Measurements from ENCODE around the gene CASP2. TPM values are rescaled to one million over a fixed set of nuclear protein-coding genes. Genes with fewer than 3 reads are reported as not detected.

The CASP2 gene
- total RNA-seq, 1 experiment from 2014 or later = 65.3 TPM

DNA sequence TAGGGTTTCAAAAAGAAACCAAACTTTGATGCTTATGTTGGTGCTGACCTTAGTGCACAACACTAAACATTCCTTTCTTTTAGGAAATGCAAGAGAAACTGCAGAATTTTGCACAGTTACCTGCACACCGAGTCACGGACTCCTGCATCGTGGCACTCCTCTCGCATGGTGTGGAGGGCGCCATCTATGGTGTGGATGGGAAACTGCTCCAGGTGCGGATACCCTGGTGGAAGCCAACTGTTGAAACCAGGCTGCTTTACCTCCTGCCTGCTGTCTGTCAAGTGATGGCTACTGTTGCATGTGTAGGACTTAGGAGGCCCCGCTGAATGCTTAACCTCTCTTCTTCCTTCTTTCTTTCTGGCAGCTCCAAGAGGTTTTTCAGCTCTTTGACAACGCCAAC is 11.7 kb downstream of the CASP2 start:
- H4K20me1 ChIP-seq (ENCODE audit: control insufficient read depth, insufficient read depth, insufficient read length) = no peaks in the 10 kb centered on the region
- Mint-ChIP-seq H3K4me3 (no peak overlapping the region), H3K27ac (no peak overlapping the region), H3K36me3 (ENCODE audit: insufficient read depth in 1 of 3, low read depth in 3 of 3) (peaks cover 69 to 94% (median 93%) of the 10 kb centered on the region in 3 experiments), H3K27me3 (ENCODE audit: low read depth) (no peaks in the 10 kb centered on the region; the same call in 1 of the 2 replicates), H3K4me1 (no peaks in the 10 kb centered on the region), H3K9me3 (no peaks in the 10 kb centered on the region)
- no peak overlapping the region for H2BK20ac ChIP-seq (ENCODE audit: low read depth, low read length, poor library complexity, severe bottlenecking)
- no peak overlapping the region for H2BK120ac ChIP-seq (ENCODE audit: low read depth, low read length, poor library complexity, severe bottlenecking)
- no peak overlapping the region for H2BK12ac ChIP-seq (ENCODE audit: insufficient read length, low read depth, low read length)
- H3K4ac ChIP-seq (ENCODE audit: low read depth, low read length) = no peak overlapping the region
- no peaks in the 10 kb centered on the region for H3K9me3 ChIP-seq (ENCODE audit: control insufficient read depth, low read depth, low read length)
- DNase-seq = peak; percentile 57
- H4K8ac ChIP-seq (replicated peaks; ENCODE audit: insufficient read length, low read depth, low read length) = no peak overlapping the region
- no peak overlapping the region for H3K18ac ChIP-seq (ENCODE audit: insufficient read length, low read depth, low read length)
- TF ChIP-seq, protein P1, sequence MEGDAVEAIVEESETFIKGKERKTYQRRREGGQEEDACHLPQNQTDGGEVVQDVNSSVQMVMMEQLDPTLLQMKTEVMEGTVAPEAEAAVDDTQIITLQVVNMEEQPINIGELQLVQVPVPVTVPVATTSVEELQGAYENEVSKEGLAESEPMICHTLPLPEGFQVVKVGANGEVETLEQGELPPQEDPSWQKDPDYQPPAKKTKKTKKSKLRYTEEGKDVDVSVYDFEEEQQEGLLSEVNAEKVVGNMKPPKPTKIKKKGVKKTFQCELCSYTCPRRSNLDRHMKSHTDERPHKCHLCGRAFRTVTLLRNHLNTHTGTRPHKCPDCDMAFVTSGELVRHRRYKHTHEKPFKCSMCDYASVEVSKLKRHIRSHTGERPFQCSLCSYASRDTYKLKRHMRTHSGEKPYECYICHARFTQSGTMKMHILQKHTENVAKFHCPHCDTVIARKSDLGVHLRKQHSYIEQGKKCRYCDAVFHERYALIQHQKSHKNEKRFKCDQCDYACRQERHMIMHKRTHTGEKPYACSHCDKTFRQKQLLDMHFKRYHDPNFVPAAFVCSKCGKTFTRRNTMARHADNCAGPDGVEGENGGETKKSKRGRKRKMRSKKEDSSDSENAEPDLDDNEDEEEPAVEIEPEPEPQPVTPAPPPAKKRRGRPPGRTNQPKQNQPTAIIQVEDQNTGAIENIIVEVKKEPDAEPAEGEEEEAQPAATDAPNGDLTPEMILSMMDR (conservative IDR thresholded peaks at IDR 0.05) = peak; percentile 82
- no peak overlapping the region for H4K91ac ChIP-seq (ENCODE audit: insufficient read length, low read depth, low read length)
- H2AK5ac ChIP-seq (ENCODE audit: insufficient read length, low read length) = no peak overlapping the region
- no peak overlapping the region for H3K56ac ChIP-seq (ENCODE audit: insufficient read length, low read depth, low read length)
- no peak overlapping the region for H3K14ac ChIP-seq (ENCODE audit: insufficient read depth, low read length)
- H2BK15ac ChIP-seq (ENCODE audit: low read depth, low read length) = no peak overlapping the region
- H3K79me1 ChIP-seq (ENCODE audit: insufficient read depth, low read depth, low read length, poor library complexity, severe bottlenecking) = no peaks in the 10 kb centered on the region
- H3T11ph ChIP-seq (ENCODE audit: low read length) = no peak overlapping the region
- no peaks in the 10 kb centered on the region for H3K4me1 ChIP-seq (ENCODE audit: insufficient read depth, low read length)
- WGBS (ENCODE audit: extremely low coverage, insufficient read length, low lambda C conversion rate) = no CpG with 5 or more reads among the region's 8 CpGs
- H3K79me2 ChIP-seq (ENCODE audit: insufficient read depth, low read length) = 0 out of 2 replicates have a peak, but pooled peaks cover 2% of the 10 kb centered on the region
- no peak overlapping the region for H4K5ac ChIP-seq (ENCODE audit: insufficient read length, low read depth, low read length)
- H3K4me2 ChIP-seq (ENCODE audit: insufficient read depth, insufficient read length, low read length) = no peak overlapping the region
- H3K23me2 ChIP-seq (ENCODE audit: insufficient read length, low read depth, low read length, poor library complexity, severe bottlenecking) = no peaks in the 10 kb centered on the region
- H3K23ac ChIP-seq (ENCODE audit: insufficient read length, low read depth, low read length) = no peak overlapping the region
- H3K9ac ChIP-seq (ENCODE audit: extremely low read depth, insufficient read length, low read length) = no peak overlapping the region
- H3K27me3 ChIP-seq (ENCODE audit: insufficient read depth, low read length) = no peaks in the 10 kb centered on the region
- H2BK5ac ChIP-seq (ENCODE audit: insufficient read length, low read length) = no peak overlapping the region
- no peak overlapping the region for H3K27ac ChIP-seq (ENCODE audit: insufficient read length, low read depth, low read length)
- H2AFZ ChIP-seq (ENCODE audit: low read length) = no peak overlapping the region
